Endothelial cell of umbilical vein (primary cell): ENCODE measurements around the gene SEPTIN10.

ENCODE experiments used
- CTCF ChIP-seq, 2 donors: IDR thresholded peaks; 1 replicate in 1 of 2; 2 replicates in 1 of 2; pipeline ENCODE4 v1.5.1; 2011; ENCODE audit warnings: low read length in 2 of 2, mild to moderate bottlenecking in 2 of 2, moderate library complexity in 2 of 2, control low read depth in 1 of 2, inconsistent platforms in 1 of 2, low read depth in 1 of 2; ENCODE audit not compliant: insufficient read depth in 1 of 2; ENCODE audit errors: extremely low read depth in 1 of 2
- EZH2 ChIP-seq: IDR thresholded peaks from 2 replicates; pipeline ENCODE4 v1.6.1; 2012; ENCODE audit warnings: borderline replicate concordance, low read depth, mild to moderate bottlenecking, moderate library complexity, low read length, inconsistent platforms; ENCODE audit not compliant: severe bottlenecking
- FOS ChIP-seq: IDR thresholded peaks from 2 replicates; pipeline ENCODE4 v1.6.1; 2011; ENCODE audit warnings: mild to moderate bottlenecking, low read length, moderate library complexity, borderline replicate concordance; ENCODE audit not compliant: insufficient read depth
- GATA2 ChIP-seq: IDR thresholded peaks from 2 replicates; pipeline ENCODE4 v1.7.0; 2011; ENCODE audit warnings: low read depth, mild to moderate bottlenecking, moderate library complexity, mixed read lengths, low read length; ENCODE audit not compliant: insufficient read length, insufficient read depth
- JUN ChIP-seq: IDR thresholded peaks from 2 replicates; pipeline ENCODE4 v1.6.1; 2011; ENCODE audit warnings: borderline replicate concordance, low read depth; ENCODE audit not compliant: insufficient read length, insufficient read depth
- POLR2A ChIP-seq: IDR thresholded peaks from 2 replicates; pipeline ENCODE4 v1.6.1; 2012; ENCODE audit warnings: low read depth, mild to moderate bottlenecking, control low read depth, low read length
- POLR2AphosphoS5 ChIP-seq: IDR thresholded peaks from 2 replicates; pipeline ENCODE4 v1.6.1; 2012; ENCODE audit warnings: low read depth, mild to moderate bottlenecking, control low read depth, low read length, moderate library complexity; ENCODE audit not compliant: insufficient read depth
- TF ChIP-seq, protein P1 (sequence below): IDR thresholded peaks from 2 replicates; pipeline ENCODE4 v1.6.1; 2011; ENCODE audit not compliant: insufficient read depth, insufficient read length

DNA sequence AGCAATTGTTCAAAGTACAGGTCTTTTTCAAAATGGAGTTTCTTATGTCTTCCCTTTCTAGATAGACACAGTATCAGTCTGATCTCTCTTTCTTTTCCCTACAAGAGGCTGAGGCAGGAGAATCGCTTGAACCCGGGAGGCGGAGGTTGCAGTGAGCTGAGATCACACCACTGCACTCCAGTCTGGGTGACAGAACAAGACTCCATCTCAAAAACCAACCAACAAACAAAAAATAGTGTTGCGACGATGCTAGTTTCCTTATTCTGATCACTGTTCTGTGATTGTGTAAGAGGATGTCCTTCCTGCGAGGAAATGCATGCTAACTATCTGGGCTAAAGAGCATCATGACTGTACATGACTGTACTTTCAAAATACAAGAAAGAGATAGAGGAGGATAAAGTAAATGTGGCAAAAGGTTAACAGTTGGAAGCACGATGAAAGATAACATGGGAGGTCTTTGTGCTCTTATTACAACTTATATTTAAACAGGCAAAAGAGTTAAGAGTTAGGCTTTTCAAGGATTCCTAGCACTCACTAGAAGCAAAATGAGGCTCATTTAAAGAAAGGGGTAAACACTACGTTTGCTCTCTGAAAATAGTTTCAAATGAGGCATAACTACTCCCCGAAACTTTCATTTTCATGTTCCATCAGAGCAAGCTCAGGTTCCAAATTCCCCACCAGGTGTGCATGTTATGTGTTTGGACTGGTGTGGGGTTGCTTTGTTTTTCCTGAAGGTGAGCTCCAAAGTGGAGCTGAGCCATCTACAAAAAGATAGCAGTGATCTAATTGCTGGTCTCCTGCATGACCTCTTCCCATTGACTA lies 24.2 kb upstream of the SEPTIN10 start:
- TF ChIP-seq CTCF (IDR thresholded peaks at IDR 0.05; ENCODE audit: extremely low read depth in 1 of 2, insufficient read depth in 1 of 2, low read depth in 1 of 2, low read length in 2 of 2), result no peak
- no peak for TF ChIP-seq EZH2
- no peak for TF ChIP-seq POLR2A
- no peak for TF ChIP-seq POLR2AphosphoS5
- no peak for TF ChIP-seq JUN
- no peak for TF ChIP-seq FOS
- TF ChIP-seq, protein P1, sequence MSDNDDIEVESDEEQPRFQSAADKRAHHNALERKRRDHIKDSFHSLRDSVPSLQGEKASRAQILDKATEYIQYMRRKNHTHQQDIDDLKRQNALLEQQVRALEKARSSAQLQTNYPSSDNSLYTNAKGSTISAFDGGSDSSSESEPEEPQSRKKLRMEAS, result no peak
- TF ChIP-seq GATA2, result no peak
